Activated CD8-positive, alpha-beta T cell treated with anti-CD3 and anti-CD28 coated beads, Interleukin-2, amount 10 ng/mL, durations not matched to agents 7 days and 5 days (primary cell): Measurements from ENCODE around the gene RFFL. TPM values are rescaled to one million over a fixed set of nuclear protein-coding genes. Genes with fewer than 3 reads are reported as not detected.

ENCODE experiments used
- ATAC-seq: fragments of 150-1000 bp; cut with Tn5 transposase; one replicate; pipeline ENCODE4 v1.10.0; 2021; ENCODE audit warnings: moderate library complexity
- CTCF ChIA-PET: fragments of 350-600 bp; sonication (Branson Sonifier 250); formaldehyde crosslinking; loops from one replicate; lab custom pipeline; 2021; ENCODE audit warnings: antibody characterized with exemption; lab: Charles Lee
- POLR2A ChIA-PET: fragments of 350-600 bp; sonication (Branson Sonifier 250); formaldehyde crosslinking; loops from one replicate; lab custom pipeline; 2021; ENCODE audit warnings: antibody characterized with exemption; lab: Charles Lee
- DNase-seq: peaks from one replicate; pipeline ENCODE4 v3.0.0-alpha.2; 2020
- H3K27ac Mint-ChIP-seq: one replicate; pipeline ENCODE4 v1.8.0; 2021; ENCODE audit warnings: mild to moderate bottlenecking, mixed read lengths
- H3K27me3 Mint-ChIP-seq: one replicate; pipeline ENCODE4 v1.8.0; 2021; ENCODE audit warnings: low read depth, mixed read lengths
- H3K36me3 Mint-ChIP-seq: one replicate; pipeline ENCODE4 v1.8.0; 2021; ENCODE audit warnings: low read depth, mixed read lengths
- H3K4me1 Mint-ChIP-seq: one replicate; pipeline ENCODE4 v1.8.0; 2021; ENCODE audit warnings: low read depth, mixed read lengths
- H3K4me3 Mint-ChIP-seq: one replicate; pipeline ENCODE4 v1.8.0; 2021; ENCODE audit warnings: mild to moderate bottlenecking, mixed read lengths
- H3K9me3 Mint-ChIP-seq: one replicate; pipeline ENCODE4 v1.8.0; 2022; ENCODE audit warnings: mixed read lengths; ENCODE audit not compliant: insufficient read depth
- total RNA-seq, 2 experiments: library from RNA; stranded (reverse); gene quantifications; one replicate each; pipeline ENCODE4 v1.2.3, GENCODE V29; 2021

The RFFL gene
- total RNA-seq, 2 experiments from 2014 or later = 26.4 to 29.1 TPM

- CTCF ChIA-PET = interaction anchor here (0.6 to 5.5 kb wide), 7 partner anchors 13 to 779 kb away, joined by 3 to 30 read pairs (median 5); partner anchors contain the start of genes RAD51D and RFFL
- DNase-seq (no peak), ATAC-seq (no peak)
- POLR2A ChIA-PET = interaction anchor here (1.0 to 3.4 kb wide), 3 partner anchors 19 to 43 kb away, joined by 4 to 23 read pairs (median 13); partner anchors contain the start of genes CCT6B and ZNF830
- Mint-ChIP-seq H3K27me3 (no peaks in the 10 kb centered on the region), H3K4me3 (peak overlapping the region; percentile 91), H3K9me3 (no peaks in the 10 kb centered on the region), H3K36me3 (peaks cover 11% of the 10 kb centered on the region), H3K27ac (peak overlapping the region; percentile 97), H3K4me1 (peaks cover 39% of the 10 kb centered on the region)
Measured at GRCh38 chr17:34979650-34980352, 83.7 kb downstream of the RFFL start.

DNA sequence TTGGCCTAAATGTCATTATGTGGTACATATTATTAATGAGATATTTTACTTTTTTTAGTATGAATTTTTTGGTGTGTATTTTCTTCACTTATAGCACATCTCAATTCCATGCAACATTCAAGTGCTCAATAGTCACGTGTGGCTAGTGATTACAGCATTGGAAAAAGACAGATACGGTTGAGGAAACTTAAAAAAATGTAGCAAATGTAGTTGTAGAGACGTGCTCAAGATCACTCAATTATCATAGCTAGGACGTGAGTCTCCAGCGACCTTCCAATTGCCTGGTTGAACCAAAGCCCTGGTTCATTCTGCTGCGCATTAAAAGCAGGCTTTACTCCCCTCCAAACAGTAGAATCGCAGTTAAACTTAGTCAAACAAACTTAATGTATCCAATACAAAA, 84.4 kb downstream of the RFFL start:
- H3K4me3 Mint-ChIP-seq = no peak overlapping the region
- peaks cover 9% of the 10 kb centered on the region for H3K36me3 Mint-ChIP-seq
- H3K9me3 Mint-ChIP-seq = no peaks in the 10 kb centered on the region
- no peak for DNase-seq
- ChIA-PET CTCF (interaction anchor here (3.4 to 5.5 kb wide), 2 partner anchors 111 to 140 kb away, joined by 19 to 30 read pairs; partner anchors contain the start of gene RAD51D), POLR2A (interaction anchor here (3.4 kb wide), 1 partner anchor 18 kb away, joined by 23 read pairs; the partner anchor contains the start of genes CCT6B and ZNF830)
- no peak for ATAC-seq
- H3K27me3 Mint-ChIP-seq = no peaks in the 10 kb centered on the region
- H3K27ac Mint-ChIP-seq = no peak overlapping the region
- H3K4me1 Mint-ChIP-seq = peaks cover 40% of the 10 kb centered on the region

DNA sequence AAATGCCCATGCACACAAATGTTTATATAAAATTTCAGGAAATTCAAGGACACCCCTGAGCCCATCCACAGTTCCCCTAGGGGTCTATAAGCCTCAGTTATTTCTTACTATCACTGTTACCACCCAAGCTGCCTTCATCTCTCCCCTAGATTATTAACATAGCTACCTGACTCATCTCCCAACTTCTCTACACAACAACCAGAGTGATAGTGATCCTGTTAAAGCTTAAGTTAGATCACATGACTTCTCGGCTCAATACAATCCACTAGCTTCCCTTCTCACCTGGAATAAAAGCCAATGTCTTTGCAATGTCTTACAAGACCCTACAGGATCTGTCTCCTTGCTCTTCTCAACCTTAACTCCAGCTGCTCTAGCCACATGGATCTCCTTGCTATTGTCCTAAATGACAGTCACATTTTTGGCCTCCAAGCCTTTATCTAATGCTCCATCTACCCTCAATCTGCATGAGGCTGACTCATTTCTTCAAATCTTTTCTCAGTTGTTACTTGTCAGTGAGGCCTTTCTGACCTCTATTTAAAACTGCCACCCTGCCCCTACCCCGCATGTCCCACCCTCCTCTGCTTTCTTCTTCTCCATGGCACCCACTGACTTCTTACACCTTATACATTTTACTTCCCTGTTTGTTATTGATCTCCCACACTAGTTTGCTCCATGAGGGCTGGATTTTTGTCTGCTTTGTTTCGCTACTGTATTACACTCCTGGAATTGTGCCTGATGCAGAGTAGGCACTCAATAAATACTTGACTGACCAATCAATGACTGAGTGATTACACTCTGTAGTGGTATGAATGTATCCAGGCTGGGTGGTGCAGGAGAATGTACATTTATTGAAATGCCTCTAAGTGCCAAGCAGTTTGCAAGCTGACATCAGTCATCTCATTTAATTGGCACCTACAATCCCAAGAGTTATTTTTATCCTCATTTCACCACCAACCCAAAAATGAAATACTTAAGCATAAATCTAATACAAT, 88.4 kb downstream of the RFFL start:
- no peaks in the 10 kb centered on the region for H3K27me3 Mint-ChIP-seq
- H3K9me3 Mint-ChIP-seq = no peaks in the 10 kb centered on the region
- ChIA-PET POLR2A (interaction anchor here (0.8 to 1.8 kb wide), 5 partner anchors 10 to 144 kb away, joined by 3 to 15 read pairs (median 4); partner anchors contain the start of genes CCT6B, RAD51D and ZNF830), CTCF (interaction anchor here (1.3 to 2.7 kb wide), 2 partner anchors 114 to 144 kb away, joined by 3 to 12 read pairs; partner anchors contain the start of gene RAD51D)
- H3K4me3 Mint-ChIP-seq = no peak overlapping the region
- DNase-seq = no peak
- H3K36me3 Mint-ChIP-seq = no peaks in the 10 kb centered on the region
- H3K27ac Mint-ChIP-seq = no peak overlapping the region
- peaks cover 23% of the 10 kb centered on the region for H3K4me1 Mint-ChIP-seq
- no peak for ATAC-seq

GRCh38 chr17:34974179-34974578, 89.3 kb downstream of the RFFL start:
- no peaks in the 10 kb centered on the region for H3K27me3 Mint-ChIP-seq
- POLR2A ChIA-PET = interaction anchor here (0.8 to 1.8 kb wide), 4 partner anchors 9 to 17 kb away, joined by 3 to 15 read pairs (median 8); partner anchors contain the start of genes CCT6B and ZNF830
- peaks cover 15% of the 10 kb centered on the region for H3K4me1 Mint-ChIP-seq
- H3K4me3 Mint-ChIP-seq = no peak overlapping the region
- DNase-seq (peak; percentile 11), ATAC-seq (no peak)
- no peaks in the 10 kb centered on the region for H3K9me3 Mint-ChIP-seq
- no peak overlapping the region for H3K27ac Mint-ChIP-seq
- CTCF ChIA-PET = interaction anchor here (1.3 to 2.7 kb wide), 2 partner anchors 115 to 145 kb away, joined by 3 to 12 read pairs; partner anchors contain the start of gene RAD51D
- H3K36me3 Mint-ChIP-seq = no peaks in the 10 kb centered on the region

DNA sequence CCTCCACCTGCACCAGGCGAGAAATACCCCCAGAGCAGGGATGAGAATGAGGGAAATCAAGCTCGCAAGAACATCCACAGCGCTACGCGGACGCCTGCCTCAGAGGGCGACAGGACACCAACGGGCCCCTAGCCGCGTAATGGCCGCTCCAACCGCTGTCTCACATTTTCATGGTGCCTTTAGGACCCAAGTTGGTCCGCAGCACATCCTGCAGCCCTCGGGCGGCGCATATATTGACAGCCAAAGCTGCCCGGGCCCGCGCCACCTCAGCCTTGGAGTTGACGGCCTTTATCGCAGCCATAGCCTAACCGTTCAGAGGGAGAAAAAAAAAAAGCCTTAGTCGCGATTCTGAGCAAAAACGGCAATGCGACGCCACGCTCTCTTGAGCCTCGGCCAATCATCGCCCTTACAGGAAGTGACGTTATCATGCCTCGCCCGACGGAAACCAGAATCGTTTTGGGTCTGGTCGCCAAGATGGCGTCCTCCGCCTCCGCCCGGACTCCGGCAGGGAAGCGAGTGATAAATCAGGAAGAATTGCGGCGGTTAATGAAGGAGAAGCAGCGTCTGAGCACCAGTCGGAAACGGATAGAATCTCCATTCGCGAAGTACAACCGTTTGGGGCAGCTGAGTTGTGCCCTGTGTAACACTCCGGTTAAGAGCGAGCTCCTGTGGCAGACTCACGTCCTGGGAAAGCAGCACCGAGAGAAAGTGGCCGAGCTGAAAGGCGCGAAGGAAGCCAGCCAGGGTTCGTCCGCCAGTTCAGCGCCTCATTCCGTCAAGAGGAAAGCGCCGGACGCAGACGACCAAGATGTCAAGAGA, 102.2 kb downstream of the RFFL start, which contains the start of the genes CCT6B and ZNF830:
Gene CCT6B, minus strand, starts transcription at position 368 of the 819 bp plus-strand sequence. Its CDS starts 67 bp downstream, at position 301.
Gene ZNF830, plus strand, starts transcription at position 448 of the 819 bp plus-strand sequence. Its CDS starts 27 bp downstream, at position 475.
- peak within 1 kb of the TSS; percentile 97 for H3K4me3 Mint-ChIP-seq
- ChIA-PET CTCF (interaction anchor here (0.8 kb wide), 1 partner anchor 21 kb away, joined by 3 read pairs; no protein-coding TSS in a partner anchor), POLR2A (interaction anchor here (0.6 to 1.8 kb wide), 12 partner anchors 8 to 158 kb away, joined by 3 to 23 read pairs (median 3); partner anchors contain the start of genes LIG3 and RAD51D)
- peaks cover 18% of the 10 kb centered on the region for H3K36me3 Mint-ChIP-seq
- peaks cover 23% of the 10 kb centered on the region for H3K4me1 Mint-ChIP-seq
- no peaks in the 10 kb centered on the region for H3K27me3 Mint-ChIP-seq
- peak within 1 kb of the TSS; percentile 99 for H3K27ac Mint-ChIP-seq
- ATAC-seq (peak; percentile 91), DNase-seq (peak; percentile 96)
- no peaks in the 10 kb centered on the region for H3K9me3 Mint-ChIP-seq

GRCh38 chr17:34958438-34958837, 105.1 kb downstream of the RFFL start:
- CTCF ChIA-PET = interaction anchor here (1.1 kb wide), 1 partner anchor 162 kb away, joined by 3 read pairs; no protein-coding TSS in a partner anchor
- no peaks in the 10 kb centered on the region for H3K27me3 Mint-ChIP-seq

More at GRCh38 chr17:34958438-34958837, 105.1 kb downstream of the RFFL start:
- ATAC-seq (no peak), DNase-seq (no peak)
- no peaks in the 10 kb centered on the region for H3K9me3 Mint-ChIP-seq
- POLR2A ChIA-PET = no interaction called here
- H3K4me3 Mint-ChIP-seq = no peak overlapping the region
- peaks cover 8% of the 10 kb centered on the region for H3K36me3 Mint-ChIP-seq
- H3K4me1 Mint-ChIP-seq = peaks cover 18% of the 10 kb centered on the region
- H3K27ac Mint-ChIP-seq = no peak overlapping the region

Other genes starting within 250 kb of the RFFL start
- gene CCT6B, start 102.2 kb downstream of the RFFL start, total RNA-seq = 1 to 10 TPM in 1 of 2 experiments, under 1 TPM in 1; 0.83 to 1.1 TPM
- gene ZNF830, start 102.2 kb downstream of the RFFL start, total RNA-seq = 10 to 100 TPM; 22.1 to 24.1 TPM
- 10 to 100 TPM; 38.7 to 42.2 TPM for gene LIG3, start 83.2 kb downstream of the RFFL start, total RNA-seq
- 10 to 100 TPM; 32.1 to 33.6 TPM for gene RAD51D, start 56.2 kb upstream of the RFFL start, total RNA-seq
- not detected for gene FNDC8, start 57.9 kb upstream of the RFFL start, total RNA-seq
- 10 to 100 TPM; 22.1 to 23.3 TPM for gene NLE1, start 78.6 kb upstream of the RFFL start, total RNA-seq
- gene UNC45B, start 84.1 kb upstream of the RFFL start, total RNA-seq = not detected
- gene SLC35G3, start 130.7 kb upstream of the RFFL start, total RNA-seq = not detected
- 100 to 1,000 TPM; 209 to 212 TPM for gene SLFN5, start 179.4 kb upstream of the RFFL start, total RNA-seq